GM19351 (cell line): ENCODE results near the gene LIMD2.
"Not testable (repeated sequence)": the region's sequence is repeated elsewhere in the genome, so short reads cannot be mapped to it uniquely, and the experiment has no call there.

Experiments used
- ATAC-seq: cut with Tn5 transposase; IDR thresholded peaks from one replicate; pipeline ENCODE4 v1.9.1; 2021; ENCODE audit warnings: mild to moderate bottlenecking, moderate library complexity; ENCODE audit not compliant: unreplicated experiment

LIMD2 gene

GRCh38 chr17:63699638-63700527 is at the start of gene LIMD2:
Gene LIMD2, minus strand, starts transcription at chr17:63700125. Its CDS starts 827 bp downstream, at chr17:63699298.
- ATAC-seq, result peak; percentile 13

DNA sequence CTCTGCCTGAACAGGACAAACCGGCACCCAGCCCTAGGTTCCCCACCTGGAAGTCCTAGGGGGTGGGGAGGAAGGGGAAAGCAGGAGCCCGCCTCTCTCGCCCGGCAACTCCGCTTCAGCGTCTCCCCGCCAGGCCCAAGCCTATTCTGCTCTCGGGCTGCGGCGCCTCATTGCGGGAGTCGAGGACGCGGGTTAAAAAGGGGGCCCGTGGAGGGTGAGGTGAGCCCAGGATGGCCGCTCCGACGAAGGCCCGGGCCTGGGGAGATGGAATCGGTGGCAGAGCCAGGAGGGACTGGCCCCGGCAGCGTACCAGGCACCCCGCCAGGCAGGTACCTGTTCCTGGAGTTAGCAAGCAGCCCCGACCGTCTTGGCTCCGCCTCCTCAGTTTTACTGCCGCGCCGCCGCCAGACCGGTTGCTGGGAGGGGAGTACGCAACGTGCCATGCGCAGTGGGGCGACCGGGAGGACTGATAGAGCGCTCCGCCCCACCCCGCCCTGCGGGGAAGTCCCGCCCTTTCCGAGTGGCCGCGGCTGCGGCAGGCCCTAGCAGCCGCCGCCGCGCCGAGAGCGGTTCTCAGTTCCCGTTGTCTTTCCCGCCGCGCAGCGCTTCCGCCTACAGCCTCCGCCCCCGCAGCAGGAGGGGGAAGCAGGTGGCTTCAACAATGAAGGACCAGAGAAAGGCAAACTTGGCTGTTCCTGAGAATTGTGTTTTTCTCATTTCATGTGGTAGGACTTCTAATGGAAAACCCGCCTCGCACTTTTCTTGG is 41.7 kb upstream of the LIMD2 start, which contains the start of gene STRADA:
Gene STRADA (minus strand): TSS at position 392 of the 766 bp plus-strand sequence. CDS start 13,430 bp downstream, outside the sequence.
- peak; percentile 81 for ATAC-seq

GRCh38 chr17:63741143-63741407 is 41.1 kb upstream of the LIMD2 start:
- no peak for ATAC-seq

DNA sequence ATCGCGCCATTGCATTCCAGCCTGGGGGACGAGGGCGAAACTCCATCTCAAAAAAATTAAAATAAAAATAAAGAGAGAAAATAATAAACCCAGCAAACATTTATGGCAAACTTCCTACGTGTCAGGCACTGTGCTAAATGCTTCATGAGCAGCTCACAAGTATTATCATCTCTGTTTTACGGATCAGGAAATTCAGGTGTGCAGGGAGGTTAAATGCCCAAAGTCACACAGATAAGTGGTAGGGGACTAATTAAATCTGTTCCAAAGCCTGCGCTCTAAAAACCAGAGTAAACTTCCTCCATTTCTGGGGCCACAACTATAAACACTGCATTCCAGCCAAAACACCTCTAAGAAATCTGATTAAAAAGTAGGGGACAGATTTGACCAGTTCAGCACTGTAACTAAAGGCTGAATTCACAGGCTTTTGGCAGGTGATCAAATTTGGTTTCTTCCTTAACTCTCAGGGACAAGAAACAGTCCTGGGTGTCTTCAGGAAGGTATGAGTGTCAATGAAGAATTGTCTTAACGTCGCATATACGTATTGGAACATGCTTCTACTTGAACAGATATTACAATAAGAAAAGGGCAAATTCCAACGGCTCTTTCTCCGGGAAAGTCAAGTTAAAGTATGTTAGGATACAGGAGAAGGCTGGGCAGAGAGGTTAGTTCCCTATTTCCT is 40.7 kb upstream of the LIMD2 start:
- ATAC-seq, result no peak

- no peak for ATAC-seq
Observed at GRCh38 chr17:63735691-63736090, 35.8 kb upstream of the LIMD2 start.

DNA sequence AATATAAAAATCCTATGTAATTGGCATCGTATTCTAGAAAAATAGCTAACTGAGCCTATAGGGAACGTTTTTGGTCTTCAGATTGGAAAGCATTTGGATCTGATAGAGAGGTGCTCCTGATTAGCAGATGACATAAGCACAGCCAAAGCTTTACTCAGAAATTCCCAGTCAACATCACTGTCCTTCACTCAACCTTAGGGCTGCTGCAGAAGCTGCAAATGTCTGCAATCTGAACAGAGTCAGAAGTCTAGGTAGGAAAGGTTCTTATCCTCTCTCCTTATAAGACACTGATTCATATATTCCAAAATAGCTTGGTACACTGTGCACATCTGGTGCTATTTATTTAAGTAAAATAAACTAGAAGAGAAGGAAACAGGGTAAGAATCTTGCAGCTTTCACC is 22.5 kb upstream of the LIMD2 start:
- ATAC-seq, result no peak

- not testable (repeated sequence) for ATAC-seq
Observed at GRCh38 chr17:63720194-63720593, 20.3 kb upstream of the LIMD2 start.

GRCh38 chr17:63718988-63719387 is 19.1 kb upstream of the LIMD2 start:
- ATAC-seq, result no peak

- no peak for ATAC-seq
Observed at GRCh38 chr17:63716426-63716825, 16.5 kb upstream of the LIMD2 start.

DNA sequence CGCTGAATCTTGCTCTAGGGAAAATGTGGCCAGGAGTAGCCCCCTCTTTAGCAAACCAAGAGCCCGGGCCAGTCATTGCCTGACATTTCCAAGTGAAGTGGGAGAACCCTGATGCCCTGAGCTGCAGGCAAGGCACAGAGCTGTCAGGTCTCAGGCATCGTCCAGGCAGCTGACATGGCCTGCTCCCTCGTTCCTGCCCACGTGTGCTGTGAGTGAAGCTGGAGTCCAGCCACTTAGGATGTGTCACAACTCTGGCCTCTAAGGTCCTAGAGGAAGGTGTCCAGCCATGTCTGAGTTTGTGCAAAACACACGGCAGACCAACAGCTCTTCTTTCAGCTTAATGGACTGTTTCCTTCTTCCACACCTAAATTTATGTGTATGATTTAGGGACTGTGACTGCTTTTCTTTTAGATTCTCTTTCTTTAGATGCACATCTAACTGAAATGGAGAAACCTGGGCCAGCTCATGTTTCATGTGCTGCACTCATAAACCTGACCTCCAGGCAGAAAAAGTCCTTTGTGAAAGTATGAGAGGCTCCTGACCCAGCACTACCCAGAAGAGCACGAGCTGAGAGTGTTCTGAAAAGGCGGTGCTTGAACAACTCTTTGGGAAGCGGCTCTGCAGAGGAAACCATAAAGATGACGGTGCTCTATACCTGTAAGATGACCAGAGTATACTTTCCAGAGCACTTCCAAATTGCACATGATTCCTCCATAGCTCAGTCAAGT is 14.8 kb upstream of the LIMD2 start:
- no peak for ATAC-seq

DNA sequence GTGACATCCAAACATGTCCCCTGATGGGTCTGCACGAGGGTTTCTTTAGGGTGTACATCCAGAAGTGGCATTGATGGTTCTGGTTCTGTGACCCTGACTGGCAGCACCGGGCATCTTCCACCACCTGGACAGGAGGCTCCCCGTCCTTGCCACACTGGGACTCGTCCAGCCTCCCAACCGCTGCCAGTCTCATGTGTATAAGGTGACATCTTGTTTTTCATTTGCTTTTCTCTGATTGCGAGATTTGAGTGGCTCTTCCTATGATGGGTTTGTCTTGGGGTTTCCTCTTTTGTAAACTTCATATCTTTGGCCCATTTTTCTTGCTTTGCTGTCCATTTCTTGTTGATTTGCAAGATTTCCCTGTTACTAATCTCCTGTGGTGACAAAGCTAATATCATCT is 9.2 kb upstream of the LIMD2 start:
- no peak for ATAC-seq

GRCh38 chr17:63707151-63707550 is 7.2 kb upstream of the LIMD2 start:
- ATAC-seq, result no peak

- ATAC-seq, result no peak
Observed at GRCh38 chr17:63706336-63707082, 6.6 kb upstream of the LIMD2 start.

GRCh38 chr17:63705657-63706056 is 5.7 kb upstream of the LIMD2 start:
- ATAC-seq, result no peak

DNA sequence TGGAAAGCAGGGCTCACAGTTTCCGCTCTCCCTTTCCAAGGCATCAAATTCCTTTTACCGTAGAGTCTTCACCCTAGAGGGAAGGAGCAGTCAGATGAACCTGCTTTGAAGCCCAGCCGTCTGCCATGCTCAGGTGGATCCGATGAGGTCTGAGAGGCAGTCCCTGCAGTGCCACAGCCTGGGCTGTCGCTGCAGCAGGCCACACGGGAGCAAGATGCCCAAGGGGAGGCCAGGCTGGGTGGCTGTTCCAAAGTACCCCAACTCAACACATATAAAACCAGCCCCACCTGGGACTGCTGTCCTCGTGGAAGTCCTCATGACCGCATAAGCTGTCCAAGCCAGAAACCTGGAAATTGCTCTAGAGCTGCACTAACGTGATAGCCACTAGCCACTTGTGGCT is 4.9 kb upstream of the LIMD2 start:
- ATAC-seq, result no peak

DNA sequence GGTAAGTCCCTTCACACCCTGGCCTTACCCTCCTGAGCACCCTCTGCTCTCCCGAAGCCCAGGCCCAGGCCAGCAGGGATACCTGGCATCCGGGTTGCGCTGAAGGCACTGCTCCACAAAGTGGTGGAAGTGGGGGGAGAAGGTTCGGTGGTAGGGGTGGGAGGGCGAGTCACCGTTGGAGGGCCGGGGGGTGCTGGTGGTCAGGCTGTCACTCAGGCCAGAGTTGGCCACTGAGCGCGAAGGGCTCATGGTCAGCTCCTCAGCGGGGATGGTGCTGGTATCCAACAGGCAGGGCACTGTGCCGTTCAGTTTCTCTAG is 4.3 kb upstream of the LIMD2 start:
- ATAC-seq, result no peak

DNA sequence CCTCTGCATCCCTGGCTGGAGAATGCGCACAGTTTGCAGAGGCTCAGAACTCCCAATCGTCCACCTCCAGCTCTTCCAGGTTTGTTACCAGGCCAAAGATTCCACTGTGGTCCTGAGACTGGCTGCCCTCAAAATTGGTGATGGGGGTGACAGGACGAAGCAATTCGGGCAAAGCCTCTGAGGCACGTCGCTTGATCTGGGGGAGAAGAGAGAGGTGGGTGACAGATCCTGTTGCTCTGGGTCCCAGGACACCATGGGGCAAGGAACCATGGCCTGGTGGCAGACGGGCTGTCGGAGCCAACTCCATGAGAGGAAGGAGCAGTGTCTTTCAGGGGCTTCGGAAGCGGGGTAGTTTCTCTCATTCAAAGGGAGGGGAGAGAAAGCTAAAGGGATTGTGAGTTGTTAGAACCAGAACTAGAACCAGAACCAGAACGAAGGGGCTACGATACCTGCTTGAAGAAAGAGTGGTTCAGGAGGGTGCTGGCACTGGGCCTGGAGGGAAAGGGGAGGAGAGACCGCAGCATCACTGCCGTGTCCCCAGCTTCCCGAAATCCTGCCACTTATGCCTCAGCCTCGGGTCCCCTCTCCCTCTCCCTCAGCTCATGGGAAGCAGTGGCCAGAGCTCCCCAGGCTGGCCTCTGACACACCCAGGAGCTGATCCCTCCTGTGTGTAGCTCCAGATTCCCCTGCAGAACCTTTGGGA is 3.8 kb upstream of the LIMD2 start:
- ATAC-seq, result no peak

- no peak for ATAC-seq
Observed at GRCh38 chr17:63703029-63703428, 3.1 kb upstream of the LIMD2 start.

- ATAC-seq, result no peak
Observed at GRCh38 chr17:63702721-63703015, 2.7 kb upstream of the LIMD2 start.
